ENCODE results near the gene MRPL36.

- no peak for TF ChIP-seq CTCF (IDR thresholded peaks at IDR 0.05)
- no peak for TF ChIP-seq POLR2A (IDR thresholded peaks at IDR 0.05)
- TF ChIP-seq POLR2AphosphoS5 (IDR thresholded peaks at IDR 0.05; ENCODE audit: insufficient read depth in 1 of 2, low read depth in 1 of 2), result no peak
Observed at GRCh38 chr5:1805326-1805725, 5.7 kb upstream of the MRPL36 start.
